Astrocyte (in vitro differentiated cells and primary cell): ENCODE data around the gene SOSTDC1. TPM values are rescaled to one million over a fixed set of nuclear protein-coding genes. Genes with fewer than 3 reads are reported as not detected.

Source experiments
- DNase-seq: peaks from one replicate; pipeline ENCODE4 v3.0.0-alpha.2; 2010; ENCODE audit warnings: low read depth
- FAIRE-seq: peaks from 2 replicates; lab custom pipeline; 2011; peaks lifted over from hg19 to GRCh38; lab: Jason Lieb, UNC
- H2AFZ ChIP-seq: 2 replicates; pipeline ENCODE4 v1.6.0; 2012; ENCODE audit warnings: low read depth, low read length, inconsistent platforms
- H3K27ac ChIP-seq: 2 replicates; pipeline ENCODE4 v1.5.1; 2011; ENCODE audit warnings: low read depth, low read length, inconsistent platforms
- H3K27me3 ChIP-seq: 2 replicates; pipeline ENCODE4 v1.6.0; 2011; ENCODE audit warnings: low read length, inconsistent platforms; ENCODE audit not compliant: insufficient read depth
- H3K36me3 ChIP-seq: 2 replicates; pipeline ENCODE4 v1.5.1; 2011; ENCODE audit warnings: low read length, inconsistent platforms; ENCODE audit not compliant: insufficient read depth
- H3K4me1 ChIP-seq: 2 replicates; pipeline ENCODE4 v1.5.1; 2011; ENCODE audit warnings: low read length, inconsistent platforms; ENCODE audit not compliant: insufficient read depth
- H3K4me2 ChIP-seq: 2 replicates; pipeline ENCODE4 v1.6.0; 2012; ENCODE audit warnings: low read length, inconsistent platforms
- H3K4me3 ChIP-seq: 2 replicates; pipeline ENCODE4 v1.5.1; 2011; ENCODE audit warnings: low read depth, mild to moderate bottlenecking, low read length, inconsistent platforms; ENCODE audit not compliant: insufficient read depth
- H3K79me2 ChIP-seq: 2 replicates; pipeline ENCODE4 v1.6.0; 2012; ENCODE audit warnings: mild to moderate bottlenecking, low read length, inconsistent platforms; ENCODE audit not compliant: insufficient read depth
- H3K9ac ChIP-seq: 2 replicates; pipeline ENCODE4 v1.6.0; 2012; ENCODE audit warnings: mild to moderate bottlenecking, low read length, inconsistent platforms
- H3K9me3 ChIP-seq: 2 replicates; pipeline ENCODE4 v1.5.1; 2012; ENCODE audit warnings: low read depth, mild to moderate bottlenecking, low read length, inconsistent platforms; ENCODE audit not compliant: insufficient read depth
- H4K20me1 ChIP-seq: 2 replicates; pipeline ENCODE4 v1.6.0; 2012; ENCODE audit warnings: low read length, inconsistent platforms; ENCODE audit not compliant: insufficient read depth
- H3K27ac Mint-ChIP-seq: one replicate; pipeline ENCODE4 v1.8.0; 2021; ENCODE audit warnings: mild to moderate bottlenecking, mixed read lengths; ENCODE audit not compliant: unreplicated experiment
- H3K27me3 Mint-ChIP-seq: one replicate; pipeline ENCODE4 v1.8.0; 2021; ENCODE audit warnings: low read depth, mixed read lengths; ENCODE audit not compliant: unreplicated experiment
- H3K36me3 Mint-ChIP-seq: one replicate; pipeline ENCODE4 v1.8.0; 2021; ENCODE audit warnings: low read depth, mixed read lengths; ENCODE audit not compliant: unreplicated experiment
- H3K4me1 Mint-ChIP-seq: one replicate; pipeline ENCODE4 v1.8.0; 2021; ENCODE audit warnings: low read depth, mixed read lengths; ENCODE audit not compliant: unreplicated experiment
- H3K4me3 Mint-ChIP-seq: one replicate; pipeline ENCODE4 v1.8.0; 2021; ENCODE audit warnings: mild to moderate bottlenecking, moderate library complexity, mixed read lengths; ENCODE audit not compliant: unreplicated experiment
- H3K9me3 Mint-ChIP-seq: one replicate; pipeline ENCODE4 v1.8.0; 2021; ENCODE audit warnings: mild to moderate bottlenecking, mixed read lengths; ENCODE audit not compliant: unreplicated experiment
- EZH2 ChIP-seq: IDR thresholded peaks from 2 replicates; pipeline ENCODE4 v1.6.1; 2012; ENCODE audit warnings: mild to moderate bottlenecking, low read length, inconsistent platforms; ENCODE audit not compliant: insufficient read depth
- total RNA-seq: library from RNA; stranded (reverse); gene quantifications from 2 replicates; pipeline ENCODE4 v1.2.1, GENCODE V29; 2021
- TF ChIP-seq, protein P1 (sequence below): IDR thresholded peaks from 2 replicates; pipeline ENCODE4 v1.5.1; 2011; ENCODE audit warnings: low read depth, mild to moderate bottlenecking, inconsistent platforms, low read length, moderate library complexity; ENCODE audit not compliant: insufficient read depth

Gene SOSTDC1
- total RNA-seq, 1 donor from 2014 or later, result 0.23 TPM

DNA sequence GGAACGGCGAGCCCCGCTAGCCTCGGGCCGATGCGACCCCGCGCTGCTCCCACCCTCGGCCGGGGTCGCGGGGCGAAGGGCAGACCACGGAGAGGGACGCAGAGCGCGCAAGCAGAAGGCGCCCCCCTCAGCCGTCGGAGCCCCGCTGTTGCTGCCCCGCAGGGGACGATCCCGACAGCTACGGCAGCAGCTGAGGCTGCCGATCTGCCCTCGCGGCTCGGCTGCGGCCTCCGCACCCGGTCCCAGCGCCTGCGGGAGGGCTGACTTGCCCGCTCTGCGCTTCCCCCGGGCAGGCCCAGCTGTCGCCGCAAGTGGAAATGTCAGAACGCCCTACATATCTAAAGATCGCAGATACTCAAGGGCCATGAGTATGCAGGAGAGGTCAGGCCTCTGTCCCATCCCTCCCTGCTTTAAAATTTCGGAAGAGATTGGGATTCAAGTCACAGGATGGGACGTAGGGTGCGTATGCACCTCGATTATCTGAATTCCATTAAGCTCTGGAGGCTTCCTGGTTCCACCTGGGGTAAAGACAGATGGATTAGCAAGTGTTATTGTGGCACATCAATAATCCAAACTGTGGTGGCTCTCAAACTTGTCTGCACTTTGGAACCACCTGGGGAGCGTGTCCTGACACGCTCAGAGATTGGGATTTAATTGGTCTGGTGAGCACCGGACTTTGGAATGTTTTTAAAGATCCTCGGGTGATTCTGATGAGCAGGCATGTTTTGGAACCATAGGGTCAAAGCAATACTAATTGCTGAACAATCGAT, 44.0 kb downstream of the SOSTDC1 start, which contains the start of gene CRPPA:
TSS of gene CRPPA (minus strand) at position 206 of the 770 bp plus-strand sequence. CDS start 216 bp downstream, outside the sequence.
- H3K4me3 Mint-ChIP-seq, result peak within 1 kb of the TSS; percentile 84
- peak within 1 kb of the TSS; percentile 95 for H3K27ac Mint-ChIP-seq
- peaks cover 28% of the 10 kb centered on the region for H3K4me1 Mint-ChIP-seq
- H3K36me3 Mint-ChIP-seq, result no peaks in the 10 kb centered on the region
- Histone ChIP-seq H3K9me3 (no peaks in the 10 kb centered on the region), H3K4me1 (peaks cover 30% of the 10 kb centered on the region), H2AFZ (peak within 1 kb of the TSS; percentile 88), H3K4me2 (peak within 1 kb of the TSS; percentile 85), H4K20me1 (no peaks in the 10 kb centered on the region), H3K4me3 (peak within 1 kb of the TSS; percentile 56), H3K36me3 (no peaks in the 10 kb centered on the region), H3K9ac (peak within 1 kb of the TSS; percentile 85), H3K79me2 (peaks cover 4% of the 10 kb centered on the region), H3K27ac (peak within 1 kb of the TSS; percentile 84), H3K27me3 (no peaks in the 10 kb centered on the region)
- peaks cover 2% of the 10 kb centered on the region for H3K9me3 Mint-ChIP-seq
- no peaks in the 10 kb centered on the region for H3K27me3 Mint-ChIP-seq
- peak; percentile 13 for FAIRE-seq
- peak; percentile 40 for DNase-seq
- TF ChIP-seq EZH2, result no peak
- TF ChIP-seq, protein P1, sequence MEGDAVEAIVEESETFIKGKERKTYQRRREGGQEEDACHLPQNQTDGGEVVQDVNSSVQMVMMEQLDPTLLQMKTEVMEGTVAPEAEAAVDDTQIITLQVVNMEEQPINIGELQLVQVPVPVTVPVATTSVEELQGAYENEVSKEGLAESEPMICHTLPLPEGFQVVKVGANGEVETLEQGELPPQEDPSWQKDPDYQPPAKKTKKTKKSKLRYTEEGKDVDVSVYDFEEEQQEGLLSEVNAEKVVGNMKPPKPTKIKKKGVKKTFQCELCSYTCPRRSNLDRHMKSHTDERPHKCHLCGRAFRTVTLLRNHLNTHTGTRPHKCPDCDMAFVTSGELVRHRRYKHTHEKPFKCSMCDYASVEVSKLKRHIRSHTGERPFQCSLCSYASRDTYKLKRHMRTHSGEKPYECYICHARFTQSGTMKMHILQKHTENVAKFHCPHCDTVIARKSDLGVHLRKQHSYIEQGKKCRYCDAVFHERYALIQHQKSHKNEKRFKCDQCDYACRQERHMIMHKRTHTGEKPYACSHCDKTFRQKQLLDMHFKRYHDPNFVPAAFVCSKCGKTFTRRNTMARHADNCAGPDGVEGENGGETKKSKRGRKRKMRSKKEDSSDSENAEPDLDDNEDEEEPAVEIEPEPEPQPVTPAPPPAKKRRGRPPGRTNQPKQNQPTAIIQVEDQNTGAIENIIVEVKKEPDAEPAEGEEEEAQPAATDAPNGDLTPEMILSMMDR, result no peak

DNA sequence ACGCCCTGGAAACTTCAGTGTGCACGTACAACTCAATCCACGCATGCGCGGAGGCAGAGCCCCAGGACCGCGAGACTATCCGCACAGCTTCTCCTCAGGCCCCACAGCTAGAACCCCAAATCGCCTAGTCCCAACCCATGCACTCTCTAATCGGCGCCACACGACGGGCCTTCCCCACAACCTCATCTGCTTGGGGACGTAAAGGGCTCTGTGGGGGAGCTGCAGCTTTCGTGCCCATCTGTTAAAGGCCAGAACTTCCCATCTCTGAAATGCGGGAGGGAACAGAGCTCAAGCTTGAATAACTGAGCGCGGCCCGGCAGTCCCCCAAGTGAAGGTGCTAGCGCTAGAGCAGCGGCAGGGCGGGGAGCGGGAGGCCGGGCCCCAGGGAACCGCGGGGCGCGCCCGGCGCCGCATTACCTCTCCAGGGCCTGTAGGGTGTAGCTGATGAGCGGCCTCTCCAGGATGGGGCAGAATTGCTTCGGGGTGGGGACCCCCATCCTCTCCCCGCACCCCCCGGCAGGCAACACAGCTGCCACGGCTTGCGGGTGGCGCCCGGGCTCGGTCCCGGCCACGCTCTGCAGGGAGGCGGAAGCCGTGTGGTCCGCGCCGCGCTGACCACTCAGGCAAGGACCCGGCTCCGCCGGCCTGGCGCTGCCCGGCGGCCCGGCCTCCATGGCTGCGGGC, 44.7 kb downstream of the SOSTDC1 start:
- peaks cover 35% of the 10 kb centered on the region for H3K4me1 ChIP-seq
- H3K36me3 ChIP-seq, result no peaks in the 10 kb centered on the region
- no peaks in the 10 kb centered on the region for H3K9me3 ChIP-seq
- peak overlapping the region; percentile 84 for H3K4me3 Mint-ChIP-seq
- no peaks in the 10 kb centered on the region for H3K27me3 ChIP-seq
- H3K4me3 ChIP-seq, result peak overlapping the region; percentile 56
- peak overlapping the region; percentile 91 for H3K27ac Mint-ChIP-seq
- peak overlapping the region; percentile 84 for H3K27ac ChIP-seq
- H2AFZ ChIP-seq, result peak overlapping the region; percentile 88
- peaks cover 2% of the 10 kb centered on the region for H3K9me3 Mint-ChIP-seq
- peaks cover 30% of the 10 kb centered on the region for H3K4me1 Mint-ChIP-seq
- H3K4me2 ChIP-seq, result peak overlapping the region; percentile 85
- DNase-seq, result peak; percentile 78
- H3K9ac ChIP-seq, result peak overlapping the region; percentile 85
- peak; percentile 29 for FAIRE-seq
- no peaks in the 10 kb centered on the region for H3K36me3 Mint-ChIP-seq
- H3K27me3 Mint-ChIP-seq, result no peaks in the 10 kb centered on the region
- H4K20me1 ChIP-seq, result no peaks in the 10 kb centered on the region
- peaks cover 4% of the 10 kb centered on the region for H3K79me2 ChIP-seq
- TF ChIP-seq, protein P1, result no peak
- no peak for TF ChIP-seq EZH2
